22Rv1 (cell line): ENCODE measurements around the gene FBXO11.

ENCODE experiments used
- CTCF ChIP-seq: fragments of 450-650 bp; IDR thresholded peaks from 2 replicates; pipeline ENCODE4 v1.5.1; 2017; ENCODE audit warnings: mild to moderate bottlenecking
- ZFX ChIP-seq: fragments of 450-650 bp; IDR thresholded peaks from 2 replicates; pipeline ENCODE4 v1.6.1; 2017; ENCODE audit warnings: antibody characterized with exemption, borderline replicate concordance

GRCh38 chr2:47772343-47772742 is 134.0 kb downstream of the FBXO11 start:
- TF ChIP-seq CTCF (no peak), ZFX (no peak)
